ENCODE results near the gene LY6G6C.

DNA sequence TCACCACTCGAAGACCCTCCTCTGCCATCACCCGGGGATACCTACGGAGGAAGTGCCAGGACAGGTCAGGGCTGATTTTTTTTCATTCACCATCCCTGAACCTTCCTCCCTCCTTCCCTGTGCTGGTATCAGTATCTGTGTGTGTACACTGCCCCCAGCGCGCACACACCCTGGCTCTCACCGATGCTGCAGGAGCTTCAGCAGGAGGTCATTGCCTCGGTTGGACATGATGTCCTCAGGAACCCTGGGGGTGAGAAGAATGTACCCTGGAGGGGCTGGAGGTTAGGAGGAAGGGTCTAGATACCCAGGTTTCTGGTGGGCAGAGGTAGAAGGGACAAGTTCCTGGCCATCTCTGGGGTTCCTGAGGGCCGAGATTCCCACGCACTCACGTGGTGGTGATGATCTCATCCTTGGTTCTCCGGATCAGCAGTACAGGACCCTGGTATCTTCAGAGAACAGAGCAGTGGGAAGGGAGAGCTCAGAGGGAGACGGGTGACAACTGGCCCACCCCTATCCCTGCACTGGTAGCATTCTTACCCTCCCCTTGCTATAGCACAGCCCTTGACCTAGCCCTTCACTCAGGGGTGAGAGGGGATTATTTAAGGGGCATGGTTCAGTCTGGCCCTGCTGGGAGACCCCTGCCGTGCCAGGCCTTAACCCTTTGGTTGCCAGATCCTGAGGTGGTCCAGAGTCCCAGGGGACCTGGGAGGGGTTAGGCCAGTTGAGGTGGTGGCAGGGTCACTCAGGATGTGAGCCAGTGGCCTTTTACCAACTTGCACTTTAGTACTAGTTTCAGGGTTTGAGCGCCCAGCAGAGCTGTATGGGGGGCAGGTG is 33.5 kb downstream of the LY6G6C start:
- no peak for TF ChIP-seq ZNF274 (IDR thresholded peaks at IDR 0.05; ENCODE audit: low read depth, low read length)
- TF ChIP-seq YY1 (IDR thresholded peaks at IDR 0.05; ENCODE audit: insufficient read depth, insufficient read length), result no peak
- TF ChIP-seq SUZ12 (IDR thresholded peaks at IDR 0.05; ENCODE audit: extremely low read depth, insufficient read depth, insufficient read length), result no peak
